ACHN (cell line): ENCODE data around the gene OST4.

Experiments
- DNase-seq: peaks from one replicate; pipeline ENCODE4 v3.0.0-alpha.2; 2015
- in situ Hi-C: cut with HindIII; loops from 2 replicates; pipeline ENCODE4 v1.10.0; 2017; ENCODE audit warnings: low sequenced_read_pairs, low pct_ligation_motif_present, low pct_unique_long_range_greater_than_20kb

OST4 gene

GRCh38 chr2:27094353-27094984 lies 23.0 kb upstream of the OST4 start:
- in situ Hi-C loops, result no loop called here
- DNase-seq, result no peak

GRCh38 chr2:27093430-27094352 lies 22.2 kb upstream of the OST4 start:
- in situ Hi-C loops, result no loop called here
- no peak for DNase-seq

- in situ Hi-C loops, result no loop called here
- peak; percentile 60 for DNase-seq
Measured at GRCh38 chr2:27092696-27093429, 21.4 kb upstream of the OST4 start.

DNA sequence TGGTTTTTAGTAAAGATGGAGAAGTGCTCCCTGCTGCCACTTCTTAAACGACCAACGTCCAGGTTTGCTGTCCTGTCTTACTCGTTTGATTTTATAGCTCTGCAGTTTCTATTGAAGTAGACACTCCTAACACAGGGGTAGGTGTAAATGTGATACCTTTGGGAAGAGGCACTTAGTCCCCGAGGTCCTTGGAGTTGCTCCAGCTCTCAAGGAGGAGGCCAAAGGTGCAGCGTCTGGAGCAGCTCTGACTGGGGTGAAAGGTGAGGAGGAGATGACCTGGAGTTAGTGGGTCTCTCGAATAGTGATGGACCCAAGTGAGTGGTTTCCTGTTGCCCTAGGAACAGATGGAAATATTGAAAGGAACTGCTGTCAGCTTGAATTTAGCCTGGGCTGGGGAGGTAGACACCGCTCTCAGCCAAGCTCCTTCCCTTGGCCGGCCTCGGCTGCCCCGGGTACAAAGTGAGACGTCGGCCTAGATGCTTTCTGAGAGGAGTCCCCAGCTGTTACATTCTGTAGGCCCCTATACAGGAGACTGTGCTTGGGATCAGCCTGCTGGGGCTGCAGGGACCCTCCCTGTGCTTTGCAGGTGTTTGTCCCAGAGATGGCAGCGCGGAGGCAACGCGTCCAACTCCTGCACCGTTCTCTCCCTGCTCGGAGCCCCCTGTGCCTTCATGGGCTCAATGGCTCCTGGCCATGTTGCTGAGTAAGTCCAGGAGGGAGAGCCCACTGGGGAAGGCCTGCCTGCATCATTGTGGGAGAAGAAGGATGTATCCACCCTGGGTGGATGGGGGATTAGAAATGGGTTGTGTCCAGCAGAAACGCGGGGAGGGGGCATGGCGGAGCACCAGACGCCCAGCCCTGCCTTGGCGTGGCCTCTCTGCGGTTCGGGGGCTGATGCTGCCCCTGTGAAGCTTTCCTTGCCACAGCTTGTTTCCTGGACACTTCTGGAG lies 20.6 kb upstream of the OST4 start:
- in situ Hi-C loops, result no loop called here
- DNase-seq, result no peak

- in situ Hi-C loops, result no loop called here
- DNase-seq, result no peak
Measured at GRCh38 chr2:27089111-27089954, 17.9 kb upstream of the OST4 start.

GRCh38 chr2:27088634-27089033 lies 17.2 kb upstream of the OST4 start:
- in situ Hi-C loops, result no loop called here

GRCh38 chr2:27087823-27088410 lies 16.5 kb upstream of the OST4 start:
- in situ Hi-C loops, result no loop called here
- DNase-seq, result no peak

More at GRCh38 chr2:27088634-27089033, 17.2 kb upstream of the OST4 start:
- no peak for DNase-seq

DNA sequence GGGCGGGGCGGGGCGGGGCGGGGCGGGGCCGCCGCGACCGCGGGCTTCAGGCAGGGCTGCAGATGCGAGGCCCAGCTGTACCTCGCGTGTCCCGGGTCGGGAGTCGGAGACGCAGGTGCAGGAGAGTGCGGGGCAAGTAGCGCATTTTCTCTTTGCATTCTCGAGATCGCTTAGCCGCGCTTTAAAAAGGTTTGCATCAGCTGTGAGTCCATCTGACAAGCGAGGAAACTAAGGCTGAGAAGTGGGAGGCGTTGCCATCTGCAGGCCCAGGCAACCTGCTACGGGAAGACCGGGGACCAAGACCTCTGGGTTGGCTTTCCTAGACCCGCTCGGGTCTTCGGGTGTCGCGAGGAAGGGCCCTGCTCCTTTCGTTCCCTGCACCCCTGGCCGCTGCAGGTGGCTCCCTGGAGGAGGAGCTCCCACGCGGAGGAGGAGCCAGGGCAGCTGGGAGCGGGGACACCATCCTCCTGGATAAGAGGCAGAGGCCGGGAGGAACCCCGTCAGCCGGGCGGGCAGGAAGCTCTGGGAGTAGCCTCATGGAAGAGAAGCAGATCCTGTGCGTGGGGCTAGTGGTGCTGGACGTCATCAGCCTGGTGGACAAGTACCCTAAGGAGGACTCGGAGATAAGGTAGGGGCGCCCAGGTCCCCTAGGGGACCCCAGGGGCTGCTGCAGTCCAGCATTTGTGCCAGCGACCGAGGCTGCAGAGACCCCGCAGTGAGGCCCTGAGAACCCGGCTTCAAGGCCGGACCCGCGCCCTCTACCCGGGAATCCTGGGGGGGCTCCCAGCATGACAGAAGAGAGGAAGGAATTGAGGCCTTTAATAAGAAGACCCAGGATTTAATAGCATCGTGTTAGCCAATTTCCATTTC lies 15.5 kb upstream of the OST4 start, which contains the start of gene KHK:
Gene KHK, plus strand, starts transcription at position 49 of the 870 bp plus-strand sequence. Its CDS starts 488 bp downstream, at position 537.
- DNase-seq, result peak; percentile 61
- in situ Hi-C loops, result no loop called here

GRCh38 chr2:27086090-27086723 lies 14.8 kb upstream of the OST4 start:
- DNase-seq, result peak; percentile 94
- in situ Hi-C loops, result no loop called here

DNA sequence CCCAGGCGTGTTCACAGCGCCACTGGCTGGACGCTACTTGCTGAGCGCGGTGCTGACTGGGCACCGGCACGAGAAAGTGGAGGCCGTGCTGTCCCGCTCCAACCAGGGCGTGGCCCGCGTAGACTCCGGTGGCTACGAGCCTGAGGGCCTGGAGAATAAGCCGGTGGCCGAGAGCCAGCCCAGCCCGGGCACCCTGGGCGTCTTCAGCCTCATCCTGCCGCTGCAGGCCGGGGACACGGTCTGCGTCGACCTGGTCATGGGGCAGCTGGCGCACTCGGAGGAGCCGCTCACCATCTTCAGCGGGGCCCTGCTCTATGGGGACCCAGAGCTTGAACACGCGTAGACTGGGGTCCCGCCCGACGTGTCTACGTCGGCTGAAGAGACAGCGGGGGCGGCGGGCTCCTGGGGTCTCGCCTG lies 14.2 kb upstream of the OST4 start:
- peak; percentile 77 for DNase-seq
- in situ Hi-C loops, result no loop called here

GRCh38 chr2:27085062-27085672 lies 13.7 kb upstream of the OST4 start:
- in situ Hi-C loops, result no loop called here
- no peak for DNase-seq

- DNase-seq, result no peak
- in situ Hi-C loops, result no loop called here
Measured at GRCh38 chr2:27084297-27085061, 13.0 kb upstream of the OST4 start.

DNA sequence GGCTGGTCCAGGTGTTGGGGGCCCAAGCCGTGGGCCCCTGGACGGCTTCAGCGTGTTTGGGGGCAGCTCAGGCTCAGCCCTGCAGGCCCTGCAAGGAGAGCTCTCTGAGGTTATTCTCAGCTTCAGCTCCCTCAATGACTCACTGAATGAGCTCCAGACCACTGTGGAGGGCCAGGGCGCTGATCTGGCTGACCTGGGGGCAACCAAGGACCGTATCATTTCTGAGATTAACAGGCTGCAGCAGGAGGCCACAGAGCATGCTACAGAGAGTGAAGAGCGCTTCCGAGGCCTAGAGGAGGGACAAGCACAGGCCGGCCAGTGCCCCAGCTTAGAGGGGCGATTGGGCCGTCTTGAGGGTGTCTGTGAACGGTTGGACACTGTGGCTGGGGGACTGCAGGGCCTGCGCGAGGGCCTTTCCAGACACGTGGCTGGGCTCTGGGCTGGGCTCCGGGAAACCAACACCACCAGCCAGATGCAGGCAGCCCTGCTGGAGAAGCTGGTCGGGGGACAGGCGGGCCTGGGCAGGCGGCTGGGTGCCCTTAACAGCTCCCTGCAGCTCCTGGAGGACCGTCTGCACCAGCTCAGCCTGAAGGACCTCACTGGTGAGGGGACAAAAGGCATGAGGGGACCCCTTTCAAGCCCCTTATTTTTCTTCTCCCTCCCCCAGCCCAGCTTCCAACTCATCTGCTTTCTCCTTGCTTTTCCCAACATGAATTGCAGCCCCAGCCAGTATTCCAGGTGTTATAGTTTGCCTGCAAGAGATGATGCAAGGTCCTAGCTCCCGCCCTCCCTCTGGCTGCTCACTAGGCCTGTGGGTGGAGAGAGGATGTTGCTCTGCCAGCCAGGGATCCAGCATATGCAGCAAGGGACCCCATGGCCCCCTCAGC lies 12.2 kb upstream of the OST4 start:
- DNase-seq, result no peak
- in situ Hi-C loops, result no loop called here
